Activated T-cell treated with anti-CD3 and anti-CD28 coated beads, Interleukin-2, amount 50 U/mL, for 24 hours (primary cell): ENCODE data around the gene CDK16.

ENCODE experiments used
- DNase-seq: peaks from one replicate; pipeline ENCODE4 v3.0.0-alpha.2; 2020
- H3K27ac Mint-ChIP-seq: 2 replicates; pipeline ENCODE4 v1.8.0; 2020; ENCODE audit warnings: mild to moderate bottlenecking, mixed read lengths
- H3K27me3 Mint-ChIP-seq: 2 replicates; pipeline ENCODE4 v1.8.0; 2020; ENCODE audit warnings: mixed read lengths
- H3K36me3 Mint-ChIP-seq: 2 replicates; pipeline ENCODE4 v1.8.0; 2020; ENCODE audit warnings: low read depth, mixed read lengths
- H3K4me1 Mint-ChIP-seq: 2 replicates; pipeline ENCODE4 v1.8.0; 2020; ENCODE audit warnings: low read depth, mixed read lengths
- H3K4me3 Mint-ChIP-seq: 2 replicates; pipeline ENCODE4 v1.8.0; 2020; ENCODE audit warnings: mild to moderate bottlenecking, moderate library complexity, mixed read lengths
- H3K9me3 Mint-ChIP-seq: 2 replicates; pipeline ENCODE4 v1.8.0; 2020; ENCODE audit warnings: mixed read lengths

CDK16 gene

GRCh38 chrX:47264483-47265173 lies 46.1 kb downstream of the CDK16 start:
- Mint-ChIP-seq H3K36me3 (no peaks in the 10 kb centered on the region), H3K4me3 (no peak overlapping the region), H3K27me3 (peaks cover 42% of the 10 kb centered on the region), H3K9me3 (no peaks in the 10 kb centered on the region), H3K27ac (peak overlapping the region; percentile 9), H3K4me1 (peaks cover 6% of the 10 kb centered on the region)
- DNase-seq = no peak

- Mint-ChIP-seq H3K4me1 (peaks cover 6% of the 10 kb centered on the region), H3K36me3 (no peaks in the 10 kb centered on the region), H3K9me3 (no peaks in the 10 kb centered on the region), H3K27ac (no peak overlapping the region), H3K4me3 (no peak overlapping the region), H3K27me3 (peaks cover 41% of the 10 kb centered on the region)
- no peak for DNase-seq
Measured at GRCh38 chrX:47266643-47267042, 48.2 kb downstream of the CDK16 start.

- DNase-seq = no peak
- no peaks in the 10 kb centered on the region for H3K4me1 Mint-ChIP-seq
- H3K4me3 Mint-ChIP-seq = no peak overlapping the region
- no peaks in the 10 kb centered on the region for H3K36me3 Mint-ChIP-seq
- H3K27me3 Mint-ChIP-seq = peaks cover 44% of the 10 kb centered on the region
- no peak overlapping the region for H3K27ac Mint-ChIP-seq
- no peaks in the 10 kb centered on the region for H3K9me3 Mint-ChIP-seq
Measured at GRCh38 chrX:47272013-47272408, 53.5 kb downstream of the CDK16 start.

- no peaks in the 10 kb centered on the region for H3K36me3 Mint-ChIP-seq
- DNase-seq = no peak
- H3K9me3 Mint-ChIP-seq = no peaks in the 10 kb centered on the region
- peaks cover 42% of the 10 kb centered on the region for H3K27me3 Mint-ChIP-seq
- H3K4me3 Mint-ChIP-seq = no peak overlapping the region
- no peak overlapping the region for H3K27ac Mint-ChIP-seq
- no peaks in the 10 kb centered on the region for H3K4me1 Mint-ChIP-seq
Measured at GRCh38 chrX:47273011-47273730, 54.7 kb downstream of the CDK16 start.

- H3K4me3 Mint-ChIP-seq = no peak overlapping the region
- H3K36me3 Mint-ChIP-seq = no peaks in the 10 kb centered on the region
- DNase-seq = no peak
- no peaks in the 10 kb centered on the region for H3K4me1 Mint-ChIP-seq
- H3K9me3 Mint-ChIP-seq = no peaks in the 10 kb centered on the region
- no peak overlapping the region for H3K27ac Mint-ChIP-seq
- peaks cover 43% of the 10 kb centered on the region for H3K27me3 Mint-ChIP-seq
Measured at GRCh38 chrX:47278691-47279090, 60.2 kb downstream of the CDK16 start.
